Stimulated activated CD4-positive, alpha-beta T cell treated with anti-CD3 and anti-CD28 coated beads, Interleukin-12 subunit alpha, Interleukin-12 subunit beta, amount 100 ng/mL, for 48 hours (primary cell): ENCODE data around the gene URGCP.

Source experiments
- DNase-seq, 3 donors: peaks; one replicate each; pipeline ENCODE4 v3.0.0-alpha.2; 2020; ENCODE audit warnings: low read depth in 2 of 3, low spot score in 1 of 3

URGCP gene

DNA sequence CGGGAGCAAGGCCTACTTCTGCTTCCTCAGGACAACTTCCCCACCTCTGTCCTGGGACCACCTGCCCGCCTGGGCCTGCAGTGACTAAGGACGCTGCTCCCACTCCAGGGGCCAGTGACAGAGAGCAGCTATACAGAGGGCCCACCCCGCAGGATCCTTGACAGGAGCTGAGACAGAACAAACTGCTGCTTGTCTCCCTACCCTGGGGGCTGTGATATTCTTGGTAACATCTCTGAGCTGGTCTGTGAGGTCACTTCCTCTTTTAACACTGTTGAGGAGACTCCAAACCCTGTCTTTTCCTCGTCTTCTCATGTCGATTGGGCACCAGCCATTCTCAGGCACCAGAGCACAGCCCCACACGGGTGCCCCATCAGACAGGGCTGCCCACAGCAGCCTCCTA lies 30.2 kb downstream of the URGCP start:
- DNase-seq = no peak

DNA sequence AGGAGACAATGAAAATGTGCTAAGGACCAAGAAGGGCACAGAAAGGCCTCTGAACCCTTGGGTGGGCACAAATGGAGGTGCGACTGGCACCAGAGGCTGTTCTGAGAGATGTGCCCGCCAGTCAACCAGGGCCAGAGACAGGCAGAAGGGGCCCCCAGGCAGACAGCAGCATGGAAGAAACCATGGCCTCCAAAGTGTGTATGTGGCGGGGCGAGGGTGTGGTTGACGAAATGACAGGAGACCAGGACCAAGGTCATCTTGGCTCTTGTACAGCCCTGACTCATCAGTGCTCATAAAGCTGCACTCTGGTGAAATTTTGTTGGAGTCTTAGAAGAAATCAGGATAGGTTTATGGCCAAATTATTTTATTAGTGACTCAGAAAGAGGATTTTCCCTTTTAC lies 33.1 kb downstream of the URGCP start:
- no peak for DNase-seq

DNA sequence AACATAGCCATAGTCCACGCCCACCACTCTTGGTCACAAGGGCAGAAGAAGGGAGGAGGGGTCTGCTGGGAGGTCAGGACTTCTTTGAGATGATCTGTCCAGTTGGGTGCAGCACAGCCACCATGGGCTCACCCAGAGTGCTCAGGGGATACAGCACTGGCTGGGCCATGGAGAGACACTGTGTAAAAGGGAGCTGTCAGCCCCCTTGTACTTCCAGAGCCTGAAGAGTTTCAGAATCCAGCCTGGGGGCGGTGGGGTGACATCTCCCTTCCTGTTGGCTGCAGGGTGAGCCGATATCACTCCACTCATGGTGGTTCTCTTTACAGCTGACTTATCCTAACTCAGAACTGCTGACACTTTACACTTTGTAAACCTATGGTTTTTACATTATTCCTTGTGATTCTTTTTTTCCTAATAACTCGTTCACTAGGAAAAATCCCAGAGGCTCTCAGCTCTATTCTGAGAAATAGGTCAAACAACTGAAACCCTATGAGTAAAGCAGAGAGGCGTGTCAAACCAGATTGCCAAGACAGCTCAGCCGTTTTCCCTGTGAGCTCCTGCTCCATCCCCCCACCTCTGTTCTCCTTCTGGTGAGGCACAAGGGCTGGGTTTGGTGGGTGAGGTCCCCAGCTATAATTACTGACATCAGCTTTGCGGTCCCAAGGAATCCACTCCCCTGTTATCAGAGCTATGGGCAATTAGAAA lies 33.8 kb downstream of the URGCP start:
- DNase-seq = no peak

DNA sequence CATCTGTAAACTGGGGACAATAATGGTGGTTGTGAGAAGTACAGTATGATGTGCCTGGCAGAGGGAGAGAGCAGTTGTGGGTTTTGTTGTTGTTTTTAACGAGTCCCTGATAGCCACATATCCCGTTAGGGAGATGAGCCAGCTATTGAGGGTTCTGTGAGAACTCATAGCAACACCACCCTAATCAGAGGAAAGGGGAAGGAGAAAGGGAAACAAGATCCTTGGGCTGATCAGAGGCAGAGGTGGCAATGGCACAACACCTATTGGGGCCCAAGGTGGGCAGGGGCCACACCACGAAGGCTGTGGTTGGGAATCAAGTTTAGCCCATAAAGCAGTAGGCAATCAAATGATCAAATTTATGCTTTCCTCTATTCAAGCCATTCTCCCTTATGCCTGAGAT lies 35.3 kb downstream of the URGCP start:
- no peak for DNase-seq

DNA sequence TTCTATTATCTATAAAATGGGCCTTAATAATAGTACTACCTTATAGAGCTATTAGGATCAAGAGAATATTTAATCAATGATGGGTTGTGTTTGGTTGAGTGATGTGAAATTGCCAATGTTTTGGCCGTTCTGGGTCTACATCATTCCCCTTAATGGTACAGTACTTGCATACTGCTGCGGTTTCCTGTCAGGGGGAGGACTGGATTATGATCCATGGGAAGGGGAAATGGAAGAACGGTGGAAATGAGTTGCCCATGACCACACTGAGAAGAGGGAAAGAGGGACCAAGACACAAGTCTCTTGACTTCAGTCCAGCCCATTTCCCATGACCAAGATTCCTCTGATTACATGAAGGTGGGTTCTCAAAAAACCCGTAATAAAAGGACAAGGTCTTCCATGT lies 36.1 kb downstream of the URGCP start:
- no peak for DNase-seq

DNA sequence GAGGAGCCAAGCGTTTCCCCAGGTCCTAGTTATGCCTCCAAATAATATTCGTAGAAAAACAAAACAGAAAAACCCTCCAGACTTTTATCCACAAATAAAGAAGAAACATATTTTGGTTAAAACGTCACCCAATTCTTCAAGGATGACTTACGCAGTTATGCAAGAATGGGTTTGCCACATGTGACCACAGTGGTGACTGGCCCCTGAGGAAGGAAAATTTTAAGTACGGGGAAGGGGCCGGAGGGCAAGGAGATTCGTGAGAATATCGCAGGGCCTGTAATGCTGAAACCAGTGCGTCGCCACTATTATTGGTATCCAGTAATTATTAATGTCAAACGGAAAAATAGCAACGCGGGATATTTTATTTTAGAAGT lies 36.5 kb downstream of the URGCP start:
- peak in 1 of 3 donors; percentile 6 for DNase-seq

DNA sequence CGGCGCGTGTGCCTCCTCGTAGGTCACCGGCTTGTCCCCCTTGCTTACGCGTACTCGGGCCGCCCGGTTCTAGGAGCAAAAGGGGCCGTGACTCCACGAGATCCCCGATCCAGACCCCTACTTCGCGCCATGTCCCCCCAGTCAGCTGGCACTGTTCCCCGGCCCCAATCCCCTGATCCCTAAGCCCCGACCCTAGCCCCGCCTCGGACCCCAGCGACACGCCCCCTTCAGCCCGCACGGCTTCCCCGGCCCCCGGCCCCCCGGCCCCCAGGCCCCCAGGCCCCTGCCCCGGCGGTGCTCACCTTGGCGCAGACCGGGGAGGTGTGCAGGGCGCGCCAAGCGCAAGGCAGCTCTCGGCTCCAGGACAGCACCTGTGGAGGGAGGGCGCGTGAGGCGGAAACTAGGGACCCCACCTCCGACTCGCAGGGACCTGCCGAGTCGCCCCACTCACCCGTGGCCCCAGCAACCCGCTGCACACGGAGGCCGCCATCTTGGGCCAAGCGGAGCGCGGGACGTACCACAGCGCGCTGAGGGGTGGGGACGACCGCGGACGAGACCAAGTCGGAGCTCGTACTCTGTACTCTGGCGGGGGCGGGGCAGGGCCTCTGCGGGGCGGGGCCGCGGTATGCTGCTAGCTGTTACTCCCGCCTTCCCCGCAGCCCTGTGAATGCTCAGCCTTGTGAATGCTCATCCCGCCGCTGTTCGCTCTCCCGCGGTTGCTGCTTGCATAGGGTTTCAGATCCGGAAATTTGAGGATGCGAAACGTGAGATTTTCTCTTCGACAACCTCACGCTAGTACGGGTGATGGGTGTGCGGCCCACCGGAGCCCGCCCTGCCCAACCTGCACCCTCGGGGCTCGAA lies 37.2 kb downstream of the URGCP start, which contains the start of gene MRPS24:
TSS of gene MRPS24 (minus strand) at position 512 of the 861 bp plus-strand sequence. CDS start at position 490, 22 bp downstream.
- peak; percentile 89 to 96 (median 94) for DNase-seq

DNA sequence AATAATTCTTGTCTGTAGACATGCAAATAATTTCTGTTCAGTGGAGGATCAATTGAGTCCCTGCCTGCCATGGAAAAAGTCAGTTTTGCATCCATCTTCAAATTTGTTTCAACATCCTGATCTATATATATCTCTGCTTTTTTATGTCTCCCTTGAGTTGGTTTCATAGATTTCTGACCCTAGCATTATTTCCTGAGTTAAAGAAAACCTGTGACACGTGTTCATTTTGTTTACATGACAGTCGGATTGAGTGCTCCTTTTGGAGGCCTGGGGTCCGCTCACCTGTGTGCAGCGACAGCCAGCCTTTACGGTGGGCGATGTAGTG lies 37.8 kb downstream of the URGCP start:
- DNase-seq = no peak

DNA sequence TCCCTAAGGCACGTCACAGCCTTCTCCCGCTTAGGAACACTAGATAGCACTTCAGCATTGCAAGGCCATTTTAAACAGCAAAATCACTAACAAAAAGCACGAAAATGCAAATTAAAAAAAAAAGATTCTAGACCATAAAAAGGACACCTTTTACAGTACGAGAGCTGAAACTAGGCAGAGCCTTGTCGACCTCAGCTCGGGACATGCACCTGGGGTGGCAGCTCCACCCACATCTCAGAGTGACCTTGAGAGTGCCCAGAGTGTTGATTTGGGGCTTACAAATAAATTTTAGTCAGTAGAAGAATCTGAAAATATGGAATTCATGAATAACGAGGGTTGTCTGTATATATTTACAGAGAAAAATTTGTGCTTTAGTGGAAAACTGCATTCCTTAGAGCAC lies 38.2 kb downstream of the URGCP start:
- no peak for DNase-seq

DNA sequence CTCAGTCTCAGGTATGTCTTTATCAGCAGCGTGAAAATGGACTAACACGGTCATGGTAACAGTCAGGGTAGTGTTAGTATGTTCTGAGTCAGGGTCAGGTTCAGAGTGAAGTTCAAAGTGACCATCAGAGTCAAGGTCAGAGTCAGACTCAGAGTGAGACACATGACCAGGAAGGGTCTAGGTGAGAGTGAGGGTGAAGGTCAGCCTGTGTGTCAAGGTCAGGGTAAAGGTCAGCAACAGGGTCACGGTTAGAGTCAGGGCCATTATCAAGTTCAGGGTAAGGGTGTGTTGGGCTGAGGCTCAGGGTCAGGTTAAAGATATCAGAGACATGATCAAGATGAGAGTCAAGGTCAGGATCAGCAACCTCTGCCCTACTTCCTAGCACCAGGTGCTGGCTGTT lies 41.1 kb downstream of the URGCP start:
- DNase-seq = no peak

DNA sequence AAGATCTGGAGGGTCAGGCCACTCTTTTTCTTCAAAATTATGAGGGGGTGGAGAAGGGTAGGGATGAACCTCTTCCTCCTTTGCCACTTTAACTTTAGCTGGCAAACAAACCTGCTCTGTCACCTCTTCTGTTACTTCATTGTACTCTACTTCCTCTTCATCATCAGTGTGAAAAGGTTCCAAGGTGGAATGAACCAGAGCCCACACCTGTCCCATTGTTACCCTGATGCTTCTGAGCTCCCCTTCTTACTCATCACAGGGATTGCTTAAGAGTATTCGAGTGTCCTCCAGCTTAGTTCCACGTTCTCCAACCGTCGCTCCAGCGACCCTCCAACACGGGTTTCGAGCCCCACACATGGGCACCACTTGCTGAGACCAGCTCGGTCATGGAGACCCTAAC lies 42.3 kb downstream of the URGCP start:
- DNase-seq = no peak

DNA sequence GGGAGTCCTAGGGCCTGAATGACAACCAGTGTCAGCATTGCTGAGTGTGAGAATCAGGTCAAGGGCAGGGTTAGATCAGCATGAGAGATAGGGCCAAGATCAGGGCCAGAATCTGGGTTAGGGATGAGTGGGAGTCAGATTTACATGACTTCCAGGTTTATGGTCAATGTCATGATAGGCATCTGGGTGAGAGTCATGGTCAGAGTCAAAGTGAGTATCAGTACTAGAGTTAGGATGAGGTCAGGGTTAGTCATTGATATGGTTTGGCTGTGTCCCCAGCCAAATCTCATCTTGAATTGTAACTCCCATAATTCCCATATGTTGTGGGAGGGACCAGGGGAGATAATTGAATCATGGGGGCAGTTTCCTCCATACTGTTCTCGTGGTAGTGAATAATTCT lies 49.4 kb downstream of the URGCP start:
- no peak for DNase-seq

DNA sequence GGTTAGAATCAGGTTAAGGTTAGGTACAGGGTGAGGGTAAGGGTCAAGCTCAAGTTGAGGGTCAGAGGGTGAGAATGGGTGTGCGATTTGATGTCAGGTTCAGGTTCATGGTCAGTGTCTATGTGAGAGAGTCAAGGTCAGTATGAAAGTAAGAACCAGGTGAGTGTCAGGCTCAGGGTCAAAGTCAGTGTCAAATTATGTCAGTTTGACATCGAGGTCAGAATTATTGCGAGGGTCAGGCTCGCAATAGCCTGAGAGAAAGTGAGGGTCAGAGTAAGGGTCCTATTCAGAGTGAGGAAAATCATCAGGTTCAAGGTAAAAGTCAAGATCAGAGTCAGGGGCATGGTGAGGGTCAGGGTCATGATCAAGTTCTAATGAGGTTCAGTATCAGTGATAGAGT lies 50.1 kb downstream of the URGCP start:
- DNase-seq = no peak

DNA sequence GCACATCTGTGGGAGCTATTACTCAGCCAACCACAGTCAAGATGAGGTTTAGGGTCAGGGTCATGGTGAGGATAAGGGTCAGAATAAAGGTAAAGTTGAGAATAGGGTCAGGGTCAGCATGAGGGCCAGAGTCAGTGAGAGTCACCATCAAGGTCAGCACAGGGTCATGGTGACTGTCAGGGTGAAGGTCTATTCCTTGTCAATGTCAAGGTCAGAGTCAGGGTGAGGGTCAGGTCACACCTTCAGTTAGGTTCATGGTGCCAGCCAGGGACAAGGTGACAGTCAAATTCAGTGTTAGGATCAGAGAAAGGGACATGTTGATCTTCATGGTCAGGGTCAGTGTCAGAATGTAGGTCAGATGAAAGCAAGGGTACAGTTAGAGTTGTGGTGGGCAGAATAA lies 51.2 kb downstream of the URGCP start:
- DNase-seq = no peak

DNA sequence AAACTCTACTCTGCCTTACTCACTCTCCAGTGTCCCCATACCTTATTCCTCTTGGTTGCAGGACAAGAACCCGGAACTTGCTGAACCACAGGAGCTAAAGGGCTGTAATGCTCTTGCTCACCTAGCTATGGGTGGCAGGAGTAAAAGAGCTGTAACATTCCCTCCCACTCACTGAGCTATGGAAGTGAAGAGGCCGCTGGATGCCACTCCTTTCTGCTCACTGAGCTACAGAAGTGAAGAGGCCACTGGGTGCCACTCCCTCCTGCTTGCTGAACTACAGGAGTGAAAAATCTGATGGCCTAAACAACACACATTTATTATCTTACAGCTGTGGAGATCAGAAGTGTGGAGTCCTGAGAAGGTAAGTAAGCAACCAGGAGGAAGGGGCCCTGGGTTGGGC lies 54.6 kb downstream of the URGCP start:
- no peak for DNase-seq

DNA sequence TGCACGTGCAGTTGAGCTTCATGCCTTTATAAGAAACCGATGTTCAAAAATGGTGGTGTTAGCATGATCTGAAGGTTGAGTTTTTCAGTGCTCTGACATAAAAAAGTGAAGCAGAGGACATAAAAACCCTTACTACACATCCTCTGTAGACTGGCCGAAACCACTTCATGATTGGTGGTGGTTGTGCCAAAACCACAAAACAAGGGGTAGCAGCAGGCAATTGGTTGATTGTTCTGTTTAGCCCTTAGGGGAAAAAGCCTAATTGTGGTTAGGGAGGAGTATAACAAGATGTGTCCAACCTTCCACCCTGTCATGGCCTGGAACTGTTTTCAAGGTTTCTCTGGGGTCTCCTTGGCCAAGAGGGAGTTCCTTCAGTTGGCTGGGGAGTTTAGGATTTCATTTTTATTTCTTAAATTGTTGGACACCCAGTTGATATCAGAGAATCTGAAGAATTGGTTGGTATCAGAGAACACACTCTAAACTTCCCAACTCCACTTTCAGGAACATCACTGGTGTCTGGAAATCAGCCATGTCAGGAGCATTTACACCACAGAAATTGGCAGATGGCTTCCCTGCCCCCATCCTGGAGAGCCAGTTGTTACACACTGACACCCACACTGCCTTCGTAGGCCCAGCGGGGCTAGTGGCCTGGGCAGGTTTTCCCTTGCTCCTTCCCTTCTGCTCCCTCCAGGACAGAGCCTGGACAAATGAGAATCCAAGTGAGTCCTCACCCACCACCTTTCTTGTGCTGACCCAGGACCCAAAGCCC lies 55.9 kb downstream of the URGCP start:
- DNase-seq = no peak

DNA sequence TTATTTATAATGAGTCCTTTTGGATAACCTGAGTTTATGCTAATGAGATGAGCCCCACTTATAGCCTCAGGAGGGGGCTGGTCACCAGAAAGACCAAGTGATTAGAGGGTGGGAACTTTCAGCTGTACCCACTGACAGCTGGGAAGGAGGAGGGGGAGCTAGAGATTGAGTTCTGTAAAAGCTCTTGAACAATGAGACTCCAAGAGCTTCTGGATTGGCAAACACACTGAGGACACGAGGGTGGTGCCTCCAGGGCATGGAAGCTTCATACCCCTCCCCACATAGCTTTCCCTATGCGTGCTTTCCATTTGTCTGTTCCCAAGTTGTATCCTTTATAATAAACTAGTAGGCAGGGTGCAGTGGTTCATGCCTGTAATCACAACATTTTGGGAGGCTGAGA lies 57.3 kb downstream of the URGCP start:
- DNase-seq = no peak

DNA sequence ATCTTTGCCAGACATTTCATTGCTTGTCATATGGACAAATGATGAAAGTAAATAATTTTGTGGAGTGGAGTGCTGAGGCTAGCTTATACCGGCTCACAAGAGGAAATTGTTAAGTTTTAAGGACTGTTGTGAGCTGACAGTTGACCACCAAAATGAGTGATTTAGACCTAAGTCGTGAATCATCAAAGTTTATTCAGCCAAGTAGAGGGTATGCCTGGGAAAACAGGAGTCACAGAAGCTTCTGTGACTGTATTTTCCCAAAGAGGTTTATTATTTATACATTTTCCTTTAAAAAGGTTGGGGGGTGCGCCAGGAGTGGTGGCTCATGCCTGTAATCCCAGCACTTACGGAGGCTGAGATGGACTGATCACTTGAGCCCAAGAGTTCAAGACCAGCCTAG lies 58.9 kb downstream of the URGCP start:
- DNase-seq = no peak

DNA sequence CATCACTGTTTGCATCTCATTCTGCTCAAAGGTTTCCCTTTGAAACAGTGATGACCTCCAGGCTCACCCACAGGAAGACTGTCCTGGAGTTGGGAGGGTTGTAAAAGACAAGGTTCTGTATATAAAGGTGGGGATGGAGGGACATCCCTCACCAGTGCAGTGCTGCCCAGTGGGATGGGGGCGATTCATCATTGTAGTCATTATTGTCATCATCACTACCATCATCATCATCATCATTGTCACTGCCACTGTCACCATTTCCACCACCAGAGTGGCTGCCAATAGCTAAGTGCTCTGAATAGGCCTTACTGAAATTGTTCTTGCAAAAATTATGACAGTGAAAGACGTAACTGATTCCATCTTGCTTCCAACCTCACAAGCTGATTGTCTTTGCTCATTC lies 61.7 kb downstream of the URGCP start:
- no peak for DNase-seq

DNA sequence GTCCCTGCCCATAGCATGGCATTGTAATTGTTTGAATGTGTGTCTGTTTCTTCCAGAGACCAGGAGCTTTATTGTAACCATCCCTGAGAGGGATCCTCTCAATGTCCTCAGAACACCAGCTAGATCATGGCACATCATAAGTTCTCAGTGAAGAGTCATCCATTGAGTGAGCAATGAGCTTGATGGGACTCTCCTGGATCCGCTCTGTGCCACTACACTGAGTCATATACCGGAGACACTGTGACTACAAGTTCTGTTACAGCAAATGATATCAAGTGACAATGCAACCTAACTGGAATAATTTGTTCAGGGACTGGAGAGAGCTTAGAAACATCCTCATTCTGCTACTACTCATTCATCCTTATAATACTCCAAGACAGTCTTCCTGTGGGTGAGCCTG lies 62.1 kb downstream of the URGCP start:
- no peak for DNase-seq

DNA sequence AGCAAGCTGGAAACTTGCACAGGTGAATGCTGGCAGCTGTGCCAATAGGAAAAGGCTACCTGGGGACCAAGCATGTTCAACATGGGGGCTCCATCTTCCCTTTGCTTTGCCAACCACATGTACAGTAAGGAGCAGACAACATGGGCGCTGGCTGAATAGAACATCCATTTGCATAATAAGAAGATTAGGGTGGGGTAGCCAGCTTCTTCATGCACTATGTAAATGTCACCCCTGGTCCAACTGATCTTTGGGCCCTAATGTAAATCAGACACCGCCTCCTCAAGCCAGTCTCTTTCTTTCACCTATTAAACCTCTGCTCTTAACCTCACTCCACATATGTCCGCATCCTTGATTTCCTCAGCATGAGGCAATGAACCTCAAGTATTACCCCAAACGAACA lies 63.1 kb downstream of the URGCP start:
- DNase-seq = no peak

DNA sequence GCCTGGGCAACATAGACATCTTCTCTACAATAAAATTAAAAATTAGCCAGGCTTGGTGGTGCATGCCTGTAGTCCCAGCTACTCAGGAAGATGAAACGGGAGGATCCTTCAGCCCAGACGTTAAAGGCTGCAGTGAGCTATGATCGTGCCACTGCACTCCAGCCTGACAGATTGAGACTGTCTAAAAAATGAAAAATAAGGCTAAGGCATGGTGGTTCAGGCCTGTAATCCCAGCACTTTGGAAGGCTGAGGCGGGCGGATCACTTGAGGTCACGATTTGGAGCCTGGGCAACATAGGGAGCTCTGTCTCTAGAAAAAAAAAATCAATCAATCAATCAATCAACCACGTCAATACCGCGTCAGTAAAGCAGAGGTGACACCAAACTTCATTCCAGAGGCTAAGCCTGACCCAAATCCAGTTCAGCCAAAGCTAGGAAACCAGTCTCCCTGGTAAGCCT lies 68.2 kb downstream of the URGCP start:
- no peak for DNase-seq
